Measurements from ENCODE around the gene GPC3.
"Not testable (repeated sequence)": the region's sequence is repeated elsewhere in the genome, so short reads cannot be mapped to it uniquely, and the experiment has no call there.

GPC3 gene

GRCh38 chrX:133991814-133992213, 6.4 kb upstream of the GPC3 start:
- Histone ChIP-seq H3K27me3 (ENCODE audit: control insufficient read depth, insufficient read depth, low read length) (peaks cover 4% of the 10 kb centered on the region), H3K9me3 (ENCODE audit: control insufficient read depth, low read length) (no peaks in the 10 kb centered on the region), H3K4me3 (ENCODE audit: low read length) (no peak overlapping the region), H3K4me1 (ENCODE audit: control insufficient read depth, insufficient read depth, low read length) (no peaks in the 10 kb centered on the region), H3K36me3 (ENCODE audit: control insufficient read depth, insufficient read depth, low read length) (no peaks in the 10 kb centered on the region), H3K9ac (ENCODE audit: low read length) (no peak overlapping the region)

- H3K9ac ChIP-seq (ENCODE audit: low read length); H3K36me3 ChIP-seq (ENCODE audit: control insufficient read depth, insufficient read depth, low read length); H3K4me3 ChIP-seq (ENCODE audit: low read length); H3K9me3 ChIP-seq (ENCODE audit: control insufficient read depth, low read length); H3K4me1 ChIP-seq (ENCODE audit: control insufficient read depth, insufficient read depth, low read length); H3K27me3 ChIP-seq (ENCODE audit: control insufficient read depth, insufficient read depth, low read length): not testable (repeated sequence)
These were observed 5.7 kb upstream of the GPC3 start for GRCh38 chrX:133991057-133991456.

GRCh38 chrX:133989993-133990392, 4.6 kb upstream of the GPC3 start:
- H3K36me3 ChIP-seq (ENCODE audit: control insufficient read depth, insufficient read depth, low read length), result no peaks in the 10 kb centered on the region
- no peaks in the 10 kb centered on the region for H3K9me3 ChIP-seq (ENCODE audit: control insufficient read depth, low read length)
- no peak overlapping the region for H3K4me3 ChIP-seq (ENCODE audit: low read length)
- H3K4me1 ChIP-seq (ENCODE audit: control insufficient read depth, insufficient read depth, low read length), result peaks cover 3% of the 10 kb centered on the region
- H3K27me3 ChIP-seq (ENCODE audit: control insufficient read depth, insufficient read depth, low read length), result peaks cover 6% of the 10 kb centered on the region
- H3K9ac ChIP-seq (ENCODE audit: low read length), result no peak overlapping the region

- Histone ChIP-seq H3K36me3 (ENCODE audit: control insufficient read depth, insufficient read depth, low read length) (no peaks in the 10 kb centered on the region), H3K27me3 (ENCODE audit: control insufficient read depth, insufficient read depth, low read length) (peaks cover 11% of the 10 kb centered on the region), H3K9me3 (ENCODE audit: control insufficient read depth, low read length) (no peaks in the 10 kb centered on the region), H3K4me3 (ENCODE audit: low read length) (no peak overlapping the region), H3K4me1 (ENCODE audit: control insufficient read depth, insufficient read depth, low read length) (peaks cover 3% of the 10 kb centered on the region), H3K9ac (ENCODE audit: low read length) (no peak overlapping the region)
These were observed 4.1 kb upstream of the GPC3 start for GRCh38 chrX:133989490-133989889.

- no peaks in the 10 kb centered on the region for H3K36me3 ChIP-seq (ENCODE audit: control insufficient read depth, insufficient read depth, low read length)
- no peak overlapping the region for H3K9ac ChIP-seq (ENCODE audit: low read length)
- H3K4me3 ChIP-seq (ENCODE audit: low read length), result no peak overlapping the region
- H3K27me3 ChIP-seq (ENCODE audit: control insufficient read depth, insufficient read depth, low read length), result peaks cover 19% of the 10 kb centered on the region
- H3K4me1 ChIP-seq (ENCODE audit: control insufficient read depth, insufficient read depth, low read length), result peaks cover 3% of the 10 kb centered on the region
- no peaks in the 10 kb centered on the region for H3K9me3 ChIP-seq (ENCODE audit: control insufficient read depth, low read length)
These were observed 2.6 kb upstream of the GPC3 start for GRCh38 chrX:133988010-133988409.

- Histone ChIP-seq H3K27me3 (ENCODE audit: control insufficient read depth, insufficient read depth, low read length) (peaks cover 19% of the 10 kb centered on the region), H3K9me3 (ENCODE audit: control insufficient read depth, low read length) (no peaks in the 10 kb centered on the region), H3K4me3 (ENCODE audit: low read length) (no peak overlapping the region), H3K4me1 (ENCODE audit: control insufficient read depth, insufficient read depth, low read length) (peaks cover 3% of the 10 kb centered on the region), H3K9ac (ENCODE audit: low read length) (no peak overlapping the region), H3K36me3 (ENCODE audit: control insufficient read depth, insufficient read depth, low read length) (no peaks in the 10 kb centered on the region)
These were observed 1.8 kb upstream of the GPC3 start for GRCh38 chrX:133987188-133987587.

GRCh38 chrX:133985967-133986683, 731 bp upstream of the GPC3 start:
- no peaks in the 10 kb centered on the region for H3K9me3 ChIP-seq (ENCODE audit: control insufficient read depth, low read length)
- H3K9ac ChIP-seq (ENCODE audit: low read length), result no peak overlapping the region
- H3K27me3 ChIP-seq (ENCODE audit: control insufficient read depth, insufficient read depth, low read length), result peaks cover 19% of the 10 kb centered on the region
- no peak overlapping the region for H3K4me3 ChIP-seq (ENCODE audit: low read length)
- H3K36me3 ChIP-seq (ENCODE audit: control insufficient read depth, insufficient read depth, low read length), result no peaks in the 10 kb centered on the region
- H3K4me1 ChIP-seq (ENCODE audit: control insufficient read depth, insufficient read depth, low read length), result peaks cover 3% of the 10 kb centered on the region

- H3K4me1 ChIP-seq (ENCODE audit: control insufficient read depth, insufficient read depth, low read length), result peaks cover 3% of the 10 kb centered on the region
- H3K36me3 ChIP-seq (ENCODE audit: control insufficient read depth, insufficient read depth, low read length), result no peaks in the 10 kb centered on the region
- peaks cover 19% of the 10 kb centered on the region for H3K27me3 ChIP-seq (ENCODE audit: control insufficient read depth, insufficient read depth, low read length)
- H3K9ac ChIP-seq (ENCODE audit: low read length), result no peak overlapping the region
- H3K9me3 ChIP-seq (ENCODE audit: control insufficient read depth, low read length), result no peaks in the 10 kb centered on the region
- H3K4me3 ChIP-seq (ENCODE audit: low read length), result no peak overlapping the region
These were observed 584 bp downstream of the GPC3 start for GRCh38 chrX:133984857-133985163.

- Histone ChIP-seq H3K27me3 (ENCODE audit: control insufficient read depth, insufficient read depth, low read length) (peaks cover 19% of the 10 kb centered on the region), H3K4me1 (ENCODE audit: control insufficient read depth, insufficient read depth, low read length) (peaks cover 3% of the 10 kb centered on the region), H3K4me3 (ENCODE audit: low read length) (no peak overlapping the region), H3K9me3 (ENCODE audit: control insufficient read depth, low read length) (no peaks in the 10 kb centered on the region), H3K36me3 (ENCODE audit: control insufficient read depth, insufficient read depth, low read length) (no peaks in the 10 kb centered on the region), H3K9ac (ENCODE audit: low read length) (no peak overlapping the region)
These were observed 1.2 kb downstream of the GPC3 start for GRCh38 chrX:133983974-133984845.

DNA sequence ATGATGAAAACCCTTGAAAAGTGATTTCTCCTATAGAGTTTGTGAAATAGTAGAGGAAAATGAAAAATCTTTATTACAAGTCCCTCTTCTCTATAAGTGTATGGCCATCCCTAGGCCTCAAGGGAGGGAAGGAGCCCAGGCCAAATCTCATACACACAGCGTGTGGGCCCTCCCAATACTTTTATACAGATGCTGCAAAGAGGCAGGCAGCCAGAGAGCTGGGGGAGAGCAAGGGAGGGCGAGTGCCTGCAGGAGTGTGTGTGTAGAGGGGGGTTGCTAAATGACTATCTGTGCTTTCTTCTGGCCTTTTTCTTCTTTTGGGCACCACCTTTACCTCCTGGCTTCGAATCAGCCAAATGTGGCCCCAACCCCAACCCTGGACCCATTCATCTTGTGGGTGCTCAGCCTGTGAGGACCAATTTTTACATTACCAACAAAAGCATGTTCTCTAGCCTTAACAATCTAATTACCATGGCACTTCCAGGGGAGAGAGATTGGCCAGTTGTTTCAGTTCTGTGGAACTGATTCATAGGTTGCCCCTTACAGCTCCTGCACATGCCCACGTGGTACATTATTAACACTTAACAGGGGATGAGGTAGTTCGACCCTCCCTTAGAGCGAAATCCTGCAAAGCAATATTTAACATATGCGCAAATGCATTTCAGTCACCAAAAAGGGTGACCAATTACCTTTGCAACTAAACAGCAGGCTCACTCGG, 2.0 kb downstream of the GPC3 start:
- Histone ChIP-seq H3K36me3 (ENCODE audit: control insufficient read depth, insufficient read depth, low read length) (no peaks in the 10 kb centered on the region), H3K27me3 (ENCODE audit: control insufficient read depth, insufficient read depth, low read length) (peaks cover 19% of the 10 kb centered on the region), H3K9ac (ENCODE audit: low read length) (no peak overlapping the region), H3K4me3 (ENCODE audit: low read length) (no peak overlapping the region), H3K4me1 (ENCODE audit: control insufficient read depth, insufficient read depth, low read length) (peaks cover 3% of the 10 kb centered on the region), H3K9me3 (ENCODE audit: control insufficient read depth, low read length) (no peaks in the 10 kb centered on the region)

GRCh38 chrX:133981924-133982323, 3.5 kb downstream of the GPC3 start:
- Histone ChIP-seq H3K27me3 (ENCODE audit: control insufficient read depth, insufficient read depth, low read length) (peaks cover 15% of the 10 kb centered on the region), H3K4me1 (ENCODE audit: control insufficient read depth, insufficient read depth, low read length) (peaks cover 3% of the 10 kb centered on the region), H3K36me3 (ENCODE audit: control insufficient read depth, insufficient read depth, low read length) (no peaks in the 10 kb centered on the region), H3K9ac (ENCODE audit: low read length) (no peak overlapping the region), H3K4me3 (ENCODE audit: low read length) (no peak overlapping the region), H3K9me3 (ENCODE audit: control insufficient read depth, low read length) (no peaks in the 10 kb centered on the region)

All from mucosa of stomach (tissue), 1 donor.